Immature natural killer cell (primary cell): ENCODE results near the gene TAF11L7. TPM values are rescaled to one million over a fixed set of nuclear protein-coding genes. Genes with fewer than 3 reads are reported as not detected.
"Not testable (repeated sequence)": the region's sequence is repeated elsewhere in the genome, so short reads cannot be mapped to it uniquely, and the experiment has no call there.

Experiments used
- DNase-seq, 3 donors: peaks; one replicate each; pipeline ENCODE4 v3.0.0; 2022; ENCODE audit warnings: mixed read lengths in 1 of 3
- H3K27ac Mint-ChIP-seq, 6 donors: one replicate each; pipeline ENCODE4 v1.8.0; 2020; ENCODE audit warnings: mixed read lengths in 6 of 6, mild to moderate bottlenecking in 5 of 6, inconsistent platforms in 4 of 6, moderate library complexity in 3 of 6
- H3K27me3 Mint-ChIP-seq, 3 donors: one replicate each; pipeline ENCODE4 v1.8.0; 2020 to 2021; ENCODE audit warnings: low read depth in 3 of 3, mild to moderate bottlenecking in 3 of 3, mixed read lengths in 3 of 3, moderate library complexity in 3 of 3, inconsistent platforms in 1 of 3
- H3K36me3 Mint-ChIP-seq, 3 donors: one replicate each; pipeline ENCODE4 v1.8.0; 2020; ENCODE audit warnings: mixed read lengths in 3 of 3, inconsistent platforms in 2 of 3, mild to moderate bottlenecking in 2 of 3
- H3K4me1 Mint-ChIP-seq, 2 donors: one replicate each; pipeline ENCODE4 v1.8.0; 2020; ENCODE audit warnings: inconsistent platforms in 2 of 2, mild to moderate bottlenecking in 2 of 2, mixed read lengths in 2 of 2, moderate library complexity in 1 of 2
- H3K4me3 Mint-ChIP-seq, 5 donors: one replicate each; pipeline ENCODE4 v1.8.0; 2020; ENCODE audit warnings: mild to moderate bottlenecking in 5 of 5, mixed read lengths in 5 of 5, inconsistent platforms in 3 of 5, moderate library complexity in 3 of 5
- H3K9me3 Mint-ChIP-seq, 6 donors: one replicate each; pipeline ENCODE4 v1.8.0; 2020; ENCODE audit warnings: mild to moderate bottlenecking in 6 of 6, mixed read lengths in 6 of 6, inconsistent platforms in 4 of 6, moderate library complexity in 3 of 6
- polyA plus RNA-seq, 3 donors: library from polyadenylated mRNA; unstranded; fragments of 300-500 nt; fragmentation: Illumina TruSeq; gene quantifications; one replicate each; pipeline ENCODE4 v1.2.3, GENCODE V29; 2021

Gene TAF11L7
- not detected for polyA plus RNA-seq

- H3K9me3 Mint-ChIP-seq, DNase-seq: not testable (repeated sequence)
Observed at GRCh38 chr5:17585658-17586057, at the start of gene TAF11L7. Gene TAF11L7 (minus strand): TSS chr5:17585758.

GRCh38 chr5:17634160-17634559 is 48.6 kb upstream of the TAF11L7 start, which contains the start of gene TAF11L14:
Gene TAF11L14 (plus strand): TSS chr5:17634460.
- Mint-ChIP-seq H3K4me1 (no peaks in the 10 kb centered on the region), H3K9me3 (peaks cover 3 to 27% (median 13%) of the 10 kb centered on the region in 6 donors), H3K27me3 (peaks cover 0 to 9% (median 0%) of the 10 kb centered on the region in 3 donors), H3K36me3 (no peaks in the 10 kb centered on the region), H3K27ac (no peak within 1 kb of the TSS), H3K4me3 (no peak within 1 kb of the TSS)
- DNase-seq, result no peak

More at GRCh38 chr5:17585658-17586057, at the start of gene TAF11L7:
- not testable (repeated sequence) for H3K36me3 Mint-ChIP-seq, H3K4me3 Mint-ChIP-seq, H3K27ac Mint-ChIP-seq, H3K4me1 Mint-ChIP-seq, H3K27me3 Mint-ChIP-seq

- not testable (repeated sequence) for H3K4me1 Mint-ChIP-seq, H3K27me3 Mint-ChIP-seq, H3K4me3 Mint-ChIP-seq, H3K36me3 Mint-ChIP-seq, DNase-seq
- H3K9me3 Mint-ChIP-seq, result peaks cover 3 to 31% (median 13%) of the 10 kb centered on the region in 6 donors
- peak within 1 kb of the TSS in 1 of 6 donors; percentile 34 for H3K27ac Mint-ChIP-seq
Observed at GRCh38 chr5:17631788-17632187, 46.2 kb upstream of the TAF11L7 start, which contains the start of gene TAF11L13. Gene TAF11L13 (plus strand): TSS chr5:17632088.

- Mint-ChIP-seq H3K9me3 (peaks cover 2 to 24% (median 9%) of the 10 kb centered on the region in 6 donors), H3K4me1 (no peaks in the 10 kb centered on the region), H3K27me3 (no peaks in the 10 kb centered on the region), H3K27ac (no peak overlapping the region), H3K4me3 (no peak overlapping the region), H3K36me3 (no peaks in the 10 kb centered on the region)
- DNase-seq, result no peak
Observed at GRCh38 chr5:17625686-17626085, 40.1 kb upstream of the TAF11L7 start.

GRCh38 chr5:17620627-17621026 is 35.1 kb upstream of the TAF11L7 start:
- Mint-ChIP-seq H3K4me1 (no peaks in the 10 kb centered on the region), H3K36me3 (no peaks in the 10 kb centered on the region), H3K27me3 (no peaks in the 10 kb centered on the region), H3K4me3 (no peak overlapping the region), H3K9me3 (peaks cover 5 to 25% (median 12%) of the 10 kb centered on the region in 6 donors), H3K27ac (no peak overlapping the region)
- DNase-seq, result no peak

GRCh38 chr5:17619354-17619753 is 33.8 kb upstream of the TAF11L7 start:
- H3K4me1 Mint-ChIP-seq, result no peaks in the 10 kb centered on the region
- no peak for DNase-seq
- H3K27ac Mint-ChIP-seq, result no peak overlapping the region
- no peaks in the 10 kb centered on the region for H3K27me3 Mint-ChIP-seq
- H3K36me3 Mint-ChIP-seq, result no peaks in the 10 kb centered on the region
- H3K9me3 Mint-ChIP-seq, result peaks cover 5 to 27% (median 11%) of the 10 kb centered on the region in 6 donors
- H3K4me3 Mint-ChIP-seq, result no peak overlapping the region

GRCh38 chr5:17614872-17615605 is 29.5 kb upstream of the TAF11L7 start:
- no peak for DNase-seq
- Mint-ChIP-seq H3K36me3 (no peaks in the 10 kb centered on the region), H3K27ac (no peak overlapping the region), H3K27me3 (peaks cover 0 to 2% (median 0%) of the 10 kb centered on the region in 3 donors), H3K9me3 (peaks cover 0 to 35% (median 17%) of the 10 kb centered on the region in 6 donors), H3K4me1 (no peaks in the 10 kb centered on the region), H3K4me3 (no peak overlapping the region)

GRCh38 chr5:17610092-17610491 is 24.5 kb upstream of the TAF11L7 start, which contains the start of gene TAF11L12:
Gene TAF11L12 (plus strand): TSS chr5:17610392.
- H3K4me3 Mint-ChIP-seq, DNase-seq, H3K4me1 Mint-ChIP-seq, H3K36me3 Mint-ChIP-seq, H3K27me3 Mint-ChIP-seq: not testable (repeated sequence)
- Mint-ChIP-seq H3K9me3 (peaks cover 0 to 52% (median 19%) of the 10 kb centered on the region in 6 donors), H3K27ac (peak within 1 kb of the TSS in 1 of 6 donors; percentile 40)

- not testable (repeated sequence) for H3K27me3 Mint-ChIP-seq, H3K4me3 Mint-ChIP-seq, DNase-seq, H3K4me1 Mint-ChIP-seq, H3K36me3 Mint-ChIP-seq
- peaks cover 0 to 53% (median 26%) of the 10 kb centered on the region in 6 donors for H3K9me3 Mint-ChIP-seq
- H3K27ac Mint-ChIP-seq, result peak overlapping the region in 1 of 6 donors; percentile 34
Observed at GRCh38 chr5:17607461-17607860, 21.9 kb upstream of the TAF11L7 start.

GRCh38 chr5:17604951-17605350 is 19.4 kb upstream of the TAF11L7 start:
- Mint-ChIP-seq H3K9me3 (peaks cover 0 to 41% (median 24%) of the 10 kb centered on the region in 6 donors), H3K4me1 (no peaks in the 10 kb centered on the region), H3K4me3 (no peak overlapping the region), H3K27me3 (peaks cover 0 to 1% (median 0%) of the 10 kb centered on the region in 3 donors), H3K27ac (no peak overlapping the region), H3K36me3 (peaks cover 0 to 4% (median 0%) of the 10 kb centered on the region in 3 donors)
- DNase-seq, result no peak

- not testable (repeated sequence) for DNase-seq, H3K4me1 Mint-ChIP-seq, H3K36me3 Mint-ChIP-seq, H3K27me3 Mint-ChIP-seq, H3K4me3 Mint-ChIP-seq, H3K27ac Mint-ChIP-seq
- peaks cover 0 to 41% (median 27%) of the 10 kb centered on the region in 6 donors for H3K9me3 Mint-ChIP-seq
Observed at GRCh38 chr5:17603880-17604279, 18.3 kb upstream of the TAF11L7 start, which contains the start of gene TAF11L11. Gene TAF11L11 (plus strand): TSS chr5:17604183.

GRCh38 chr5:17597728-17598127 is 12.2 kb upstream of the TAF11L7 start, which contains the start of gene TAF11L10:
Gene TAF11L10 (minus strand): TSS chr5:17597828.
- H3K9me3 Mint-ChIP-seq, result peaks cover 0 to 17% (median 8%) of the 10 kb centered on the region in 6 donors
- not testable (repeated sequence) for H3K4me1 Mint-ChIP-seq, H3K27me3 Mint-ChIP-seq, DNase-seq, H3K4me3 Mint-ChIP-seq, H3K36me3 Mint-ChIP-seq, H3K27ac Mint-ChIP-seq

GRCh38 chr5:17594255-17594654 is 8.7 kb upstream of the TAF11L7 start, which contains the start of gene TAF11L9:
Gene TAF11L9 (minus strand): TSS chr5:17594394.
- H3K27ac Mint-ChIP-seq, H3K4me3 Mint-ChIP-seq, H3K4me1 Mint-ChIP-seq, DNase-seq, H3K9me3 Mint-ChIP-seq, H3K27me3 Mint-ChIP-seq, H3K36me3 Mint-ChIP-seq: not testable (repeated sequence)

- H3K36me3 Mint-ChIP-seq, H3K4me3 Mint-ChIP-seq, H3K9me3 Mint-ChIP-seq, DNase-seq, H3K4me1 Mint-ChIP-seq, H3K27me3 Mint-ChIP-seq, H3K27ac Mint-ChIP-seq: not testable (repeated sequence)
Observed at GRCh38 chr5:17590860-17591259, 5.3 kb upstream of the TAF11L7 start, which contains the start of gene TAF11L8. Gene TAF11L8 (minus strand): TSS chr5:17590960.
